ENCODE data around the gene INPP5B.

Gene INPP5B

DNA sequence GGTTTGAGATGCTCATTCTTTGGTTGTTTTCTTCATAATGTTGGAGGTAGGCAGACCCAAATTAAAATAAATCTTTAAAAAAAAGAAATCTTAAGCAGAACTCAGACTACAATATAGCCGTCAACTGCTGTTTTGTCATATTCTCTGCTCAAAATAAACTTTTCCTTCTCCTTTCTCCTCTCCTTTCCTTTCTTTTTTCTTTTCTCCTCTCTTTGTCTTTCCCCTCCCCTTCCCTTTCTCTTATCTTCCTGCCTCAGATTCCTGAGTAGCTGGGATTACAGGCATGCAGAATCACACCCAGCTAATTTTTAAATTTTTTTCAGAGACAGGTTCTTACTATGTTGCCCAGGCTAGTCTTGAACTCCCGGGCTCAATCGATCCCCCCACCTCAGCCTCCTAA lies 62.7 kb downstream of the INPP5B start:
- Histone ChIP-seq H4K20me1 (ENCODE audit: insufficient read depth, low read length, poor library complexity, severe bottlenecking) (no peaks in the 10 kb centered on the region), H3K36me3 (ENCODE audit: insufficient read depth, low read length) (peaks cover 90% of the 10 kb centered on the region; the same call in 1 of the 2 replicates), H3F3A (ENCODE audit: low read depth) (no peaks in the 10 kb centered on the region), H3K9me3 (ENCODE audit: insufficient read depth, low read depth, low read length) (no peaks in the 10 kb centered on the region), H3K9me2 (replicated peaks; ENCODE audit: low read depth, low read length) (no peaks in the 10 kb centered on the region), H3K9ac (ENCODE audit: low read depth, low read length, poor library complexity, severe bottlenecking) (no peak overlapping the region), H2AFZ (ENCODE audit: low read length) (no peak overlapping the region), H3K4me3 (ENCODE audit: low read length, poor library complexity, severe bottlenecking) (no peak overlapping the region), H3K4me2 (ENCODE audit: low read depth, low read length, poor library complexity, severe bottlenecking) (no peak overlapping the region), H3K79me2 (ENCODE audit: insufficient read depth, low read length) (no peaks in the 10 kb centered on the region), H3K27me3 (ENCODE audit: insufficient read depth, low read length, poor library complexity, severe bottlenecking) (no peaks in the 10 kb centered on the region), H3K4me1 (ENCODE audit: insufficient read depth, low read length, poor library complexity, severe bottlenecking) (no peaks in the 10 kb centered on the region)
- no peak for TF ChIP-seq EZH2phosphoT487 (IDR thresholded peaks at IDR 0.05; ENCODE audit: borderline replicate concordance)
- TF ChIP-seq, protein P1, sequence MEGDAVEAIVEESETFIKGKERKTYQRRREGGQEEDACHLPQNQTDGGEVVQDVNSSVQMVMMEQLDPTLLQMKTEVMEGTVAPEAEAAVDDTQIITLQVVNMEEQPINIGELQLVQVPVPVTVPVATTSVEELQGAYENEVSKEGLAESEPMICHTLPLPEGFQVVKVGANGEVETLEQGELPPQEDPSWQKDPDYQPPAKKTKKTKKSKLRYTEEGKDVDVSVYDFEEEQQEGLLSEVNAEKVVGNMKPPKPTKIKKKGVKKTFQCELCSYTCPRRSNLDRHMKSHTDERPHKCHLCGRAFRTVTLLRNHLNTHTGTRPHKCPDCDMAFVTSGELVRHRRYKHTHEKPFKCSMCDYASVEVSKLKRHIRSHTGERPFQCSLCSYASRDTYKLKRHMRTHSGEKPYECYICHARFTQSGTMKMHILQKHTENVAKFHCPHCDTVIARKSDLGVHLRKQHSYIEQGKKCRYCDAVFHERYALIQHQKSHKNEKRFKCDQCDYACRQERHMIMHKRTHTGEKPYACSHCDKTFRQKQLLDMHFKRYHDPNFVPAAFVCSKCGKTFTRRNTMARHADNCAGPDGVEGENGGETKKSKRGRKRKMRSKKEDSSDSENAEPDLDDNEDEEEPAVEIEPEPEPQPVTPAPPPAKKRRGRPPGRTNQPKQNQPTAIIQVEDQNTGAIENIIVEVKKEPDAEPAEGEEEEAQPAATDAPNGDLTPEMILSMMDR (conservative IDR thresholded peaks at IDR 0.05; ENCODE audit: low read length): no peak

DNA sequence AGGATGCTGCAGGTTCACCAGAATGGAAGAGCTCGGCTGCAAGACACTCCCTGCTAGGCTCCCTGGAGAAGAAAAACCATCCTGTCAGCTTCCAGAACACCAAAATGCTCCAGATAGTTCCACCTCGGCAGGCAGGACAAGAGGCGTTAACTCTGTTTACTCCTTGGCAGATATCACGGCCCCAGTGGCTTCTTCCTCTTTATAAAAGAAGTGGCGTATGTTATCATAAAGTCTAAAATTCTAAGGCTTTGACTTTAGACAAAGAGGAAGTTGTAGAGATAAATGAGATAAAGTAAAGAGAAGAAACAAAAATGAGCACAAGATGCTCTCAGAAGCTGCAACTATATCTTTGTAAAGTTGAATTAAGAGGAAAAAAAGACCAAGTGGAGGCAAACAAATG lies 63.2 kb downstream of the INPP5B start:
- Histone ChIP-seq H3K4me2 (ENCODE audit: low read depth, low read length, poor library complexity, severe bottlenecking) (no peak overlapping the region), H3K9me2 (replicated peaks; ENCODE audit: low read depth, low read length) (no peaks in the 10 kb centered on the region), H4K20me1 (ENCODE audit: insufficient read depth, low read length, poor library complexity, severe bottlenecking) (no peaks in the 10 kb centered on the region), H3K36me3 (ENCODE audit: insufficient read depth, low read length) (peaks cover 87% of the 10 kb centered on the region; the same call in 1 of the 2 replicates), H3K79me2 (ENCODE audit: insufficient read depth, low read length) (no peaks in the 10 kb centered on the region), H3K9ac (ENCODE audit: low read depth, low read length, poor library complexity, severe bottlenecking) (no peak overlapping the region), H3K9me3 (ENCODE audit: insufficient read depth, low read depth, low read length) (no peaks in the 10 kb centered on the region), H3F3A (ENCODE audit: low read depth) (no peaks in the 10 kb centered on the region), H3K4me1 (ENCODE audit: insufficient read depth, low read length, poor library complexity, severe bottlenecking) (no peaks in the 10 kb centered on the region), H3K4me3 (ENCODE audit: low read length, poor library complexity, severe bottlenecking) (no peak overlapping the region), H3K27me3 (ENCODE audit: insufficient read depth, low read length, poor library complexity, severe bottlenecking) (no peaks in the 10 kb centered on the region), H2AFZ (ENCODE audit: low read length) (no peak overlapping the region)
- no peak for TF ChIP-seq EZH2phosphoT487 (IDR thresholded peaks at IDR 0.05; ENCODE audit: borderline replicate concordance)
- TF ChIP-seq, protein P1 (conservative IDR thresholded peaks at IDR 0.05; ENCODE audit: low read length): no peak

DNA sequence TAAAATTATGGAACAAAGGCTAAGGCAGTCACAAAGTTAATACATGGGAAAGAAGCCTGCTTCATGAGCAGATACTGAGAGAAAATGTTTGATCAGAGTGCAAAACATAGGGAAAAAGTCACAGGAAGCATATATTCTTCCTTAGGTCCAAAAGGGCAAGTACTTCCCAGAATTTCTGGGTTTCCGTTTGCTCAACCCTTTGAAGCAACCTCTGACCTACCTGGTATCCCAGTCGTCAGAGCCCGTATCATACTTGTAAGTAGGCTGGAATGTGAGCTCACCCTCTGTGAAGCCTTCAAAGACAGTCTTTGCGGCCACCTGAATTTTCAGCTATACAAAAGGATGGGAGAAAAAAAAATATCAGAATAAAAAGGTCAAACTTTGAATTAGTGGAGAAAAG lies 67.0 kb downstream of the INPP5B start:
- peaks cover 83% of the 10 kb centered on the region; the same call in 1 of the 2 replicates for H3K36me3 ChIP-seq (ENCODE audit: insufficient read depth, low read length)
- H3K4me2 ChIP-seq (ENCODE audit: low read depth, low read length, poor library complexity, severe bottlenecking): no peak overlapping the region
- no peaks in the 10 kb centered on the region for H3K9me3 ChIP-seq (ENCODE audit: insufficient read depth, low read depth, low read length)
- H4K20me1 ChIP-seq (ENCODE audit: insufficient read depth, low read length, poor library complexity, severe bottlenecking): no peaks in the 10 kb centered on the region
- no peak overlapping the region for H3K4me3 ChIP-seq (ENCODE audit: low read length, poor library complexity, severe bottlenecking)
- no peaks in the 10 kb centered on the region for H3F3A ChIP-seq (ENCODE audit: low read depth)
- no peaks in the 10 kb centered on the region for H3K27me3 ChIP-seq (ENCODE audit: insufficient read depth, low read length, poor library complexity, severe bottlenecking)
- no peak overlapping the region for H3K9ac ChIP-seq (ENCODE audit: low read depth, low read length, poor library complexity, severe bottlenecking)
- H2AFZ ChIP-seq (ENCODE audit: low read length): no peak overlapping the region
- no peaks in the 10 kb centered on the region for H3K9me2 ChIP-seq (replicated peaks; ENCODE audit: low read depth, low read length)
- no peak for TF ChIP-seq EZH2phosphoT487 (IDR thresholded peaks at IDR 0.05; ENCODE audit: borderline replicate concordance)
- TF ChIP-seq, protein P1 (conservative IDR thresholded peaks at IDR 0.05; ENCODE audit: low read length): no peak
- no peaks in the 10 kb centered on the region for H3K4me1 ChIP-seq (ENCODE audit: insufficient read depth, low read length, poor library complexity, severe bottlenecking)
- H3K79me2 ChIP-seq (ENCODE audit: insufficient read depth, low read length): no peaks in the 10 kb centered on the region

Data from Loucy (cell line).